ENCODE data around the gene PLEKHG3.
"Not testable (repeated sequence)": the region's sequence is repeated elsewhere in the genome, so short reads cannot be mapped to it uniquely, and the experiment has no call there.

PLEKHG3 gene

GRCh38 chr14:64704143-64704742 is at the start of gene PLEKHG3:
TSS of gene PLEKHG3 (plus strand) at chr14:64704424. CDS start at chr14:64727632, 23,208 bp downstream.
- Mint-ChIP-seq H3K4me1 (ENCODE audit: low read depth) (peaks cover 43% of the 10 kb centered on the region), H3K27me3 (peaks cover 44% of the 10 kb centered on the region), H3K4me3 (peak within 1 kb of the TSS; percentile 73), H3K36me3 (ENCODE audit: low read depth) (no peaks in the 10 kb centered on the region), H3K27ac (peak within 1 kb of the TSS; percentile 26), H3K9me3 (no peaks in the 10 kb centered on the region)
- DNase-seq = peak; percentile 59

DNA sequence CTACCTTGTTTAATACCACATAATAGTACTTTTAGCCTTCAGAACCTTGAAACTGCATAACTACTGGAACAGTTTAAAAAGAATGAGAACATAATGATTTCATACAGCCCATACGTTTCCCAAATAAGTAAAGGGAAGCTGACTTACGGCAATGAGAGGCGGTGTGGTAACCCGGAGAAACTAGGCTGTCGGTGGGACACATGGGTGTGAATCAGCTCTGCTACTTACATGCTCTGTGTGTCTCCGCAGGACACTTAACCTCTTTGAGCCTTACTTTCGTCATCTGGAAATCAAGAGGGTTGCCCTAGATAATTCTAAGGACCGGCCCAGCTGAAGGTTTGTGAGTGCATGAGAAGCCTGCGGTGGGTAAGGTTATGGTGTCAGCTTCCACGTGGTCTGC is 49.3 kb upstream of the PLEKHG3 start:
- Mint-ChIP-seq H3K36me3 (ENCODE audit: low read depth) (no peaks in the 10 kb centered on the region), H3K4me3 (no peak overlapping the region), H3K9me3 (no peaks in the 10 kb centered on the region), H3K4me1 (ENCODE audit: low read depth) (peaks cover 19% of the 10 kb centered on the region), H3K27ac (no peak overlapping the region), H3K27me3 (peaks cover 21% of the 10 kb centered on the region)
- DNase-seq = no peak

DNA sequence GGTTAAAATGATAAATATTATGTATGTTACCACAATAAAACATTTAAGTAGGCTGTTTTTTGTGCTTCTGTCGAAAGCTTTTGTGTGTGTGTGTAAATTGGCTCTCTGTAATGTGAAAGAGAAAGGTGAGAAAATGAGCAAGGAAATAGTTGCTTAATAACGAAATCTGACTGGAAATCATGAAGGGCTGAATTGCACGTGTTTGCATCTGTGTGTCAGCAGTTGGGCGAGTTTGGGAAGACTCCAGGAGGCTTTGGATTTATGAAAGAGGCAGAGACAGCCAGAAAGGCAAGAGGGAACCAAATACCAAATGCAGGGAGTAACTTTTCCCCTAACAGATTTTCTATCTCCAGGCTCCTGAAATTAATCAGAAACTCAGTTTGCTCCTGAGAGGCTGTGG is 47.2 kb upstream of the PLEKHG3 start:
- Mint-ChIP-seq H3K9me3 (no peaks in the 10 kb centered on the region), H3K4me1 (ENCODE audit: low read depth) (peaks cover 19% of the 10 kb centered on the region), H3K27me3 (peaks cover 31% of the 10 kb centered on the region), H3K36me3 (ENCODE audit: low read depth) (no peaks in the 10 kb centered on the region), H3K27ac (no peak overlapping the region), H3K4me3 (no peak overlapping the region)
- DNase-seq = no peak

GRCh38 chr14:64658201-64658600 is 46.0 kb upstream of the PLEKHG3 start:
- DNase-seq = no peak
- Mint-ChIP-seq H3K27me3 (peaks cover 35% of the 10 kb centered on the region), H3K4me1 (ENCODE audit: low read depth) (peaks cover 19% of the 10 kb centered on the region), H3K27ac (no peak overlapping the region), H3K4me3 (no peak overlapping the region), H3K9me3 (no peaks in the 10 kb centered on the region), H3K36me3 (ENCODE audit: low read depth) (no peaks in the 10 kb centered on the region)

GRCh38 chr14:64658700-64659264 is 45.4 kb upstream of the PLEKHG3 start:
- Mint-ChIP-seq H3K4me3 (peak overlapping the region; percentile 34), H3K4me1 (ENCODE audit: low read depth) (peaks cover 19% of the 10 kb centered on the region), H3K27me3 (peaks cover 35% of the 10 kb centered on the region)
- H3K36me3 Mint-ChIP-seq (ENCODE audit: low read depth); H3K27ac Mint-ChIP-seq; H3K9me3 Mint-ChIP-seq; DNase-seq: not testable (repeated sequence)

DNA sequence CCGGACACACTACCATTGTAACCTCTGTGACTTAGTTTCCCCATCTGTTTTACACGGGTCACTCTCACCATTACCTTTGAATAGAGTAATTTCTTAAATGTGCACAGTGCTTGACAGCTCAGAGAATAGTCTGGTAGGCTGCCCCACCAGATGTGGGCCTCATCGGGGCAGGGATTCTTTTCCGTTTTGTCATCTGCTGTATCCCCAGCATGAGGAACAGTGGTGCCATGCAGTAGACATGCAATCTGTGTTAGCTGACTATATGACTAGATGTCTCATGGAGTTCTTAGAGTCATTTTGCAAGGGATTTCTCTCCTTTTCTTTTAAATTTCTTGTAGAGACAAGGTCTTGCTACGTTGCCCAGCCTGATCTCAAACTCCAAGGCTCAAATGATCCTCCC is 44.9 kb upstream of the PLEKHG3 start:
- Mint-ChIP-seq H3K27me3 (peaks cover 35% of the 10 kb centered on the region), H3K4me1 (ENCODE audit: low read depth) (peaks cover 14% of the 10 kb centered on the region), H3K4me3 (peak overlapping the region; percentile 34), H3K27ac (no peak overlapping the region), H3K9me3 (no peaks in the 10 kb centered on the region), H3K36me3 (ENCODE audit: low read depth) (no peaks in the 10 kb centered on the region)
- DNase-seq = no peak

DNA sequence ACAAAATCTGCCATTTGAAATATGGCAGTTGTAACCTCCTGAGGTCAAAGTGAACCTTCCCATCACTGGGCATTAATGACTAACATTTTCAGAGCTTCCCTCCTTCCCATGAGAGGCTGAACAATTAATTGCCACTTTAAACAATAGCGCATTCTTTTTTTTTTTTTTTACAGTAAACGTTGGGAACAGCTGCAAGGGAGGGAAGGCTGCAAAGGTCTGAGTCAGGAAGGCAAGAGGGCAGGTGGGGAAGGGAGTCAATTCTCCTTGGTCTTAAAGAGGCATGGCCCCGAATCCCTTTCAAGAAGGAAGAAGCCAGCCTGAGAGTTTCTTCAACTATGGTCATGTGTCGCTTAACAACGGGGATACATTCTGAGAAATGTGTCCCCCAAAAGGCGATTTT is 41.0 kb upstream of the PLEKHG3 start:
- no peak overlapping the region for H3K4me3 Mint-ChIP-seq
- no peak overlapping the region for H3K27ac Mint-ChIP-seq
- no peaks in the 10 kb centered on the region for H3K36me3 Mint-ChIP-seq (ENCODE audit: low read depth)
- peaks cover 29% of the 10 kb centered on the region for H3K27me3 Mint-ChIP-seq
- DNase-seq = no peak
- H3K4me1 Mint-ChIP-seq (ENCODE audit: low read depth) = peaks cover 9% of the 10 kb centered on the region
- H3K9me3 Mint-ChIP-seq = no peaks in the 10 kb centered on the region

GRCh38 chr14:64671591-64671990 is 32.6 kb upstream of the PLEKHG3 start:
- no peak overlapping the region for H3K4me3 Mint-ChIP-seq
- no peak for DNase-seq
- peaks cover 23% of the 10 kb centered on the region for H3K4me1 Mint-ChIP-seq (ENCODE audit: low read depth)
- H3K27me3 Mint-ChIP-seq = no peaks in the 10 kb centered on the region
- H3K9me3 Mint-ChIP-seq = no peaks in the 10 kb centered on the region
- H3K27ac Mint-ChIP-seq = no peak overlapping the region
- H3K36me3 Mint-ChIP-seq (ENCODE audit: low read depth) = no peaks in the 10 kb centered on the region

GRCh38 chr14:64673316-64673715 is 30.9 kb upstream of the PLEKHG3 start:
- Mint-ChIP-seq H3K36me3 (ENCODE audit: low read depth) (no peaks in the 10 kb centered on the region), H3K4me1 (ENCODE audit: low read depth) (peaks cover 24% of the 10 kb centered on the region), H3K27ac (no peak overlapping the region), H3K27me3 (no peaks in the 10 kb centered on the region), H3K9me3 (no peaks in the 10 kb centered on the region), H3K4me3 (no peak overlapping the region)
- no peak for DNase-seq

DNA sequence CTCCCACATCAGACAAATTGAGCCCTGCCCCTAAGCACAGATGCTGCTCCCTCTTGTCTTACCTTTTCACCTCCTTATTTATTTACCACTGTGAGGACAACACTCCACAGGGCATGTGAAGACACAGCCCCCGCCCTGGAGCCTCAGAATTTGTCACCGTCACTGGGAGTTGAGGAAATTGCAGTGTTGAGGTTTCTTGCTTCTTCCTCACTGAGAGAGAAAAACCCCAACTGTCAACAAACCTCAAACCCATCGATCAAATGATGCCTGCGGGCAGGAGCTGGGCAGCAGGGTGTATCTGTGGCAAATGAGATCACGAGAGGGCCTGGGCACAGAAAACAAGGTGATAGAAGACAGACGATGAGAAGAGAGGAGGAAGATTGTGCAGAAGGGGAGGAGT is 30.5 kb upstream of the PLEKHG3 start:
- DNase-seq = no peak
- H3K4me3 Mint-ChIP-seq = no peak overlapping the region
- H3K9me3 Mint-ChIP-seq = no peaks in the 10 kb centered on the region
- H3K4me1 Mint-ChIP-seq (ENCODE audit: low read depth) = peaks cover 24% of the 10 kb centered on the region
- H3K36me3 Mint-ChIP-seq (ENCODE audit: low read depth) = no peaks in the 10 kb centered on the region
- H3K27me3 Mint-ChIP-seq = no peaks in the 10 kb centered on the region
- H3K27ac Mint-ChIP-seq = no peak overlapping the region

- no peak for DNase-seq
- Mint-ChIP-seq H3K4me1 (ENCODE audit: low read depth) (peaks cover 24% of the 10 kb centered on the region), H3K4me3 (no peak overlapping the region), H3K27me3 (no peaks in the 10 kb centered on the region), H3K36me3 (ENCODE audit: low read depth) (no peaks in the 10 kb centered on the region), H3K9me3 (no peaks in the 10 kb centered on the region), H3K27ac (no peak overlapping the region)
Measured at GRCh38 chr14:64674829-64675228, 29.4 kb upstream of the PLEKHG3 start.

DNA sequence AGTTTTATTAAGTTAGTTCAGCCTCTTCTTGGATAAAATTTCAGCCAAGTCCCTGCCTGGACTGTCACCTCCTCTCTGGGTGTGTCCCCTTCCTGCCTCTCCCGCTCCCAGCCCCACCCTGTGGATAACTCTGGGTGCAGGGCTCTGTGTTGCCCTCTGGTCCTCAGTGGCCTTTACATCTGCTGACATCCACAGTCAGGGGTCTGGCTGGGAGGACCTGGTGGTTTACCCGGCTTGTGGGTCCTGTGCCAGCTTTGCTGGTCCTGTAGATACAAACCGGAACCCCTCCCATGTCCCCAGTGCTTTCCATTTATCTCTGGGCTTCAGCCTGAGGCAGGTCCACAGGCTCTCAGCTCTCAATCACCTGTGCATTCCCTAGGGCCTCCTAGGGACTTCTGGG is 28.9 kb upstream of the PLEKHG3 start:
- DNase-seq = no peak
- H3K4me1 Mint-ChIP-seq (ENCODE audit: low read depth) = peaks cover 24% of the 10 kb centered on the region
- no peaks in the 10 kb centered on the region for H3K9me3 Mint-ChIP-seq
- no peak overlapping the region for H3K4me3 Mint-ChIP-seq
- H3K36me3 Mint-ChIP-seq (ENCODE audit: low read depth) = no peaks in the 10 kb centered on the region
- no peak overlapping the region for H3K27ac Mint-ChIP-seq
- no peaks in the 10 kb centered on the region for H3K27me3 Mint-ChIP-seq

- peaks cover 24% of the 10 kb centered on the region for H3K4me1 Mint-ChIP-seq (ENCODE audit: low read depth)
- H3K27me3 Mint-ChIP-seq = no peaks in the 10 kb centered on the region
- H3K27ac Mint-ChIP-seq = no peak overlapping the region
- DNase-seq = no peak
- no peaks in the 10 kb centered on the region for H3K36me3 Mint-ChIP-seq (ENCODE audit: low read depth)
- no peak overlapping the region for H3K4me3 Mint-ChIP-seq
- H3K9me3 Mint-ChIP-seq = no peaks in the 10 kb centered on the region
Measured at GRCh38 chr14:64676410-64677008, 27.7 kb upstream of the PLEKHG3 start.

DNA sequence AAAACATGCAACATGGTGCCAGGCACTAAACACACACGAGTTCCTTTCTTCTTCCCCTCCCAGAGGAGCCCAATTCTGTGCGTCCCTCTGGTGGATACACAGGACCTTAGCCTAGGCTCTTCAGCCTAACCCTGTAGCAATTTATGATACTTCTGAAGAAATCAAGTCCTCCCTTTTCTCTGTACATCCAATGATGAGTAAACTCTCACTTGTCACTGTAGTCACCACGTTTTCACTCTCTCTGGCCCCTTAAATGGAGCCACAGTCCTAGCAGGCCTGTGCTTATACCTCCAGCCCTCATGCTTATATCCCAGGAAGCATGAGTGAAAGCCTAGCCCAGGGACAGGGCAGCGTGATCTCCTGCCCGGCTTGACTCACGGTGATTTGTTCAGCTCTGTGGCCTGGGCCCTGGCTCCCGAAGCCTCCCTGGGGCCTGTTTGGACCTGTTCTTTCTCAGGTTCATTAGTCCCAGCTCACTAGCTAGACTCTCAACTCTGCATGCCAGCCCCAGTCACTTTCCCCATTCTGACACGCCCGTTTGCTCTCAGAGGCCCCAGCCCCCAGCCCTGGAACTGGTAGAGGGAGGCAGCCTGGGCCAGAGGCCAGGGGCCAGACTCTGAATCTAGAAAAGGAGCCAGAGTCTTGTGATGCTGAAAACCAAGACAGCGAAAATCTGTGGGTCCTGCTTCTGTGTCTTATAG is 24.1 kb upstream of the PLEKHG3 start:
- H3K4me1 Mint-ChIP-seq (ENCODE audit: low read depth) = peaks cover 2% of the 10 kb centered on the region
- H3K4me3 Mint-ChIP-seq = no peak overlapping the region
- no peaks in the 10 kb centered on the region for H3K9me3 Mint-ChIP-seq
- no peaks in the 10 kb centered on the region for H3K27me3 Mint-ChIP-seq
- no peak for DNase-seq
- peak overlapping the region; percentile 26 for H3K27ac Mint-ChIP-seq
- no peaks in the 10 kb centered on the region for H3K36me3 Mint-ChIP-seq (ENCODE audit: low read depth)

DNA sequence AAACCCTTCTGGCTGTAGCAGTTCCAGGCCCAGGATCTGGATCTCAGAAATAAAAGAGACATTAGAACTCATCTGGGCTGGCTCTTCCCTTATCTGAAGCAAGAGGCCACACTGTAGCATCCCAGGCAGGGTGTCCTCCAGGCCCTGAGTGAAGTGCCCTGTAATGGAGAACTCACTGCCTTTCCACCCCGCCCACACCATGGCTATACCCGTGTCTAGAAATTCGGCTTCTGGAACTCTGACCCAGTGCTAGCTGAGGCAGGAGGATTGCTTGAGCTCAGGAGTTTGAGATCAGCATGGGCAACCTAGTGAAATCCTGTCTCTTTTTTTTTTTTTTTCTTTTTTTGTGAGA is 23.5 kb upstream of the PLEKHG3 start:
- Mint-ChIP-seq H3K4me1 (ENCODE audit: low read depth) (peaks cover 2% of the 10 kb centered on the region), H3K27me3 (no peaks in the 10 kb centered on the region), H3K27ac (no peak overlapping the region), H3K4me3 (no peak overlapping the region), H3K9me3 (no peaks in the 10 kb centered on the region), H3K36me3 (ENCODE audit: low read depth) (no peaks in the 10 kb centered on the region)
- DNase-seq = no peak
